Endothelial cell of umbilical vein (primary cell): ENCODE measurements around the gene NEK7. TPM values are rescaled to one million over a fixed set of nuclear protein-coding genes. Genes with fewer than 3 reads are reported as not detected.

Experiments used
- BruUV-seq: library from RNA; stranded (reverse); fragments of 400-500 nt; replicated peaks from 2 replicates; lab custom pipeline; 2021; lab: Mats Ljungman, UMichigan
- CTCF ChIA-PET: fragments of 300-600, 350-600 bp; sonication (Branson Sonifier 250); formaldehyde crosslinking; loops from one replicate; lab custom pipeline; 2021; ENCODE audit warnings: antibody characterized with exemption, inconsistent platforms; lab: Charles Lee
- POLR2A ChIA-PET: fragments of 300-600, 350-600 bp; sonication (Branson Sonifier 250); formaldehyde crosslinking; loops from one replicate; lab custom pipeline; 2021; ENCODE audit warnings: antibody characterized with exemption, inconsistent platforms; lab: Charles Lee
- DNase-seq: peaks from one replicate; pipeline ENCODE4 v3.0.0-alpha.2; 2011; ENCODE audit warnings: low read depth, low spot score
- FAIRE-seq: peaks from 2 replicates; lab custom pipeline; 2011; peaks lifted over from hg19 to GRCh38; lab: Jason Lieb, UNC
- H2AFZ ChIP-seq: 2 replicates; pipeline ENCODE4 v1.6.0; 2012; ENCODE audit warnings: low read depth, low read length, control low read depth, inconsistent platforms
- H3K27ac ChIP-seq: 2 replicates; pipeline ENCODE4 v1.5.1; 2011; ENCODE audit warnings: low read depth, mild to moderate bottlenecking, control low read depth, low read length, moderate library complexity; ENCODE audit not compliant: insufficient read depth
- H3K27me3 ChIP-seq, 2 experiments: 2 replicates each; pipeline versions ENCODE4 v1.6.0 to v1.6.1; 2011; ENCODE audit warnings: low read length in 2 of 2, mixed read lengths in 1 of 2; ENCODE audit not compliant: control insufficient read depth in 2 of 2, insufficient read depth in 2 of 2
- H3K36me3 ChIP-seq, 2 experiments: 2 replicates in 1 of 2; 3 replicates in 1 of 2; pipeline ENCODE4 v1.5.1; 2011; ENCODE audit warnings: low read length in 2 of 2, mild to moderate bottlenecking in 1 of 2, moderate library complexity in 1 of 2; ENCODE audit not compliant: control insufficient read depth in 2 of 2, insufficient read depth in 2 of 2; ENCODE audit errors: extremely low read depth in 1 of 2
- H3K4me1 ChIP-seq: 3 replicates; pipeline ENCODE4 v1.5.1; 2011; ENCODE audit warnings: mild to moderate bottlenecking, low read length; ENCODE audit not compliant: control insufficient read depth, insufficient read depth; ENCODE audit errors: extremely low read depth
- H3K4me2 ChIP-seq: 2 replicates; pipeline ENCODE4 v1.6.1; 2011; ENCODE audit warnings: low read length, control low read depth, mixed read lengths; ENCODE audit not compliant: insufficient read depth
- H3K4me3 ChIP-seq, 3 experiments: fragments of 200-600 bp in 1 of 3; sonication (generic), shearing (Covaris generic) in 1 of 3; replicated peaks in 1 of 3; 2 replicates each; pipeline ENCODE4 v1.5.1; 2011 to 2016; ENCODE audit warnings: control low read depth in 3 of 3, low read length in 3 of 3, mild to moderate bottlenecking in 2 of 3, inconsistent platforms in 1 of 3, low read depth in 1 of 3, moderate library complexity in 1 of 3; ENCODE audit not compliant: insufficient read depth in 1 of 3
- H3K79me2 ChIP-seq: 2 replicates; pipeline ENCODE4 v1.6.0; 2012; ENCODE audit warnings: low read length, inconsistent platforms; ENCODE audit not compliant: control insufficient read depth, insufficient read depth
- H3K9ac ChIP-seq: replicated peaks from 2 replicates; pipeline ENCODE3; 2011; ENCODE audit warnings: low read length, control low read depth; ENCODE audit not compliant: insufficient read depth; ENCODE audit errors: extremely low read depth
- H3K9me1 ChIP-seq: replicated peaks from 3 replicates; pipeline ENCODE4 v1.6.0; 2011; ENCODE audit warnings: mild to moderate bottlenecking, low read length; ENCODE audit not compliant: control insufficient read depth, insufficient read depth; ENCODE audit errors: extremely low read depth
- H3K9me3 ChIP-seq: replicated peaks from 2 replicates; pipeline ENCODE4 v1.5.1; 2012; ENCODE audit warnings: low read length, inconsistent platforms; ENCODE audit not compliant: control insufficient read depth, insufficient read depth
- H4K20me1 ChIP-seq: replicated peaks from 2 replicates; pipeline ENCODE3; 2011; ENCODE audit warnings: mild to moderate bottlenecking, low read length; ENCODE audit not compliant: control insufficient read depth, insufficient read depth; ENCODE audit errors: extremely low read depth
- GATA2 ChIP-seq: IDR thresholded peaks from 2 replicates; pipeline ENCODE4 v1.7.0; 2011; ENCODE audit warnings: low read depth, mild to moderate bottlenecking, moderate library complexity, mixed read lengths, low read length; ENCODE audit not compliant: insufficient read length, insufficient read depth
- JUN ChIP-seq: IDR thresholded peaks from 2 replicates; pipeline ENCODE4 v1.6.1; 2011; ENCODE audit warnings: borderline replicate concordance, low read depth; ENCODE audit not compliant: insufficient read length, insufficient read depth
- MYC ChIP-seq: IDR thresholded peaks from one replicate; pipeline ENCODE4 v1.6.1; 2011; ENCODE audit warnings: mild to moderate bottlenecking, low read depth, low read length
- POLR2AphosphoS5 ChIP-seq: IDR thresholded peaks from 2 replicates; pipeline ENCODE4 v1.6.1; 2012; ENCODE audit warnings: low read depth, mild to moderate bottlenecking, control low read depth, low read length, moderate library complexity; ENCODE audit not compliant: insufficient read depth
- dilution Hi-C: fragments of 300-500 bp; cut with MboI; formaldehyde crosslinking; loops from one replicate; pipeline ENCODE4 v1.15.0; 2019; ENCODE audit warnings: low sequenced_read_pairs; ENCODE audit not compliant: extremely low pct_ligation_motif_present
- intact Hi-C: fragments of 100-400 bp; cut with micrococcal nuclease; formaldehyde crosslinking; loops from one replicate; pipeline ENCODE4 v1.10.0; 2022
- polyA plus RNA-seq, 4 experiments: library from polyadenylated mRNA; depleted of rRNA in 3 of 4; stranded (reverse) in 3 of 4; unstranded in 1 of 4; fragments of >200 nt; gene quantifications; 2 replicates each; pipeline versions ENCODE4 v1.2.1 to v1.2.3, GENCODE V29; 2011 to 2012; ENCODE audit warnings: missing spikeins in 1 of 4
- total RNA-seq: library from RNA; stranded (reverse); gene quantifications from 2 replicates; pipeline ENCODE4 v1.2.3, GENCODE V29; 2021
- TF ChIP-seq, protein P1 (sequence below), 2 donors: IDR thresholded peaks; 1 replicate in 1 of 2; 2 replicates in 1 of 2; pipeline ENCODE4 v1.5.1; 2011; ENCODE audit warnings: low read length in 2 of 2, mild to moderate bottlenecking in 2 of 2, moderate library complexity in 2 of 2, control low read depth in 1 of 2, inconsistent platforms in 1 of 2, low read depth in 1 of 2; ENCODE audit not compliant: insufficient read depth in 1 of 2; ENCODE audit errors: extremely low read depth in 1 of 2
- TF ChIP-seq, protein P2 (sequence below): IDR thresholded peaks from 2 replicates; pipeline ENCODE4 v1.6.1; 2011; ENCODE audit not compliant: insufficient read depth, insufficient read length

Gene NEK7
- total and polyA plus RNA-seq, 2 donors (not counting 3 experiments of a cell fraction or from before 2014, with no cell fraction given): 22.6 to 45.7 TPM

DNA sequence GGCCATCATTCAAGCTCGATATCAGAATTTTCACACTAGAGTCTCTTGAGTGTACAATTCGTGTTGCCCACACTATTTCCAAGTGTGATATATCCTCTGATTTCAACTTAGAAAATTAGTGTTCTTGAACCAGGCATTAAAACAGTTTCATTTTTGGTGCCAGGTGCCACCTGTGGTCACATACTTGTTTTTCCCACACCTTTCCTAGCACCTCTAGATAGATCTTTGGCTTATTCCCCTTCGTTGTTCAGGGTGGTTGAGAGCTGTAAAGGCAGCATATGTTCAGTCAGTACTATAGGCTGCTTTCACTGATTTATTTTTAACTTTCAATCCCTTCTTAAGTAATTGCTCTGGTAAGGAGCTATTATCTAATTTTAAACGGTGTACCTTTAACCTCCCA, 131.1 kb downstream of the NEK7 start:
- intact Hi-C loops (loop anchor here (10.0 kb wide), 1 partner anchor 397 kb away; no protein-coding TSS in a partner anchor), dilution Hi-C loops (no loop called here)
- H3K9me3 ChIP-seq: no peaks in the 10 kb centered on the region
- no peak overlapping the region for H2AFZ ChIP-seq
- TF ChIP-seq POLR2AphosphoS5: no peak
- no peak for TF ChIP-seq JUN
- TF ChIP-seq, protein P1, sequence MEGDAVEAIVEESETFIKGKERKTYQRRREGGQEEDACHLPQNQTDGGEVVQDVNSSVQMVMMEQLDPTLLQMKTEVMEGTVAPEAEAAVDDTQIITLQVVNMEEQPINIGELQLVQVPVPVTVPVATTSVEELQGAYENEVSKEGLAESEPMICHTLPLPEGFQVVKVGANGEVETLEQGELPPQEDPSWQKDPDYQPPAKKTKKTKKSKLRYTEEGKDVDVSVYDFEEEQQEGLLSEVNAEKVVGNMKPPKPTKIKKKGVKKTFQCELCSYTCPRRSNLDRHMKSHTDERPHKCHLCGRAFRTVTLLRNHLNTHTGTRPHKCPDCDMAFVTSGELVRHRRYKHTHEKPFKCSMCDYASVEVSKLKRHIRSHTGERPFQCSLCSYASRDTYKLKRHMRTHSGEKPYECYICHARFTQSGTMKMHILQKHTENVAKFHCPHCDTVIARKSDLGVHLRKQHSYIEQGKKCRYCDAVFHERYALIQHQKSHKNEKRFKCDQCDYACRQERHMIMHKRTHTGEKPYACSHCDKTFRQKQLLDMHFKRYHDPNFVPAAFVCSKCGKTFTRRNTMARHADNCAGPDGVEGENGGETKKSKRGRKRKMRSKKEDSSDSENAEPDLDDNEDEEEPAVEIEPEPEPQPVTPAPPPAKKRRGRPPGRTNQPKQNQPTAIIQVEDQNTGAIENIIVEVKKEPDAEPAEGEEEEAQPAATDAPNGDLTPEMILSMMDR (IDR thresholded peaks at IDR 0.05; ENCODE audit: extremely low read depth in 1 of 2, insufficient read depth in 1 of 2, low read depth in 1 of 2, low read length in 2 of 2): no peak
- no peak for TF ChIP-seq GATA2
- TF ChIP-seq, protein P2, sequence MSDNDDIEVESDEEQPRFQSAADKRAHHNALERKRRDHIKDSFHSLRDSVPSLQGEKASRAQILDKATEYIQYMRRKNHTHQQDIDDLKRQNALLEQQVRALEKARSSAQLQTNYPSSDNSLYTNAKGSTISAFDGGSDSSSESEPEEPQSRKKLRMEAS: no peak
- no peak for TF ChIP-seq MYC
- FAIRE-seq (no peak), DNase-seq (no peak)
- no peaks in the 10 kb centered on the region for H3K79me2 ChIP-seq
- peaks cover 0 to 2% of the 10 kb centered on the region in 2 experiments for H3K36me3 ChIP-seq
- H3K9me1 ChIP-seq: no peaks in the 10 kb centered on the region
- no peaks in the 10 kb centered on the region for H4K20me1 ChIP-seq
- H3K9ac ChIP-seq: no peak overlapping the region
- H3K4me1 ChIP-seq: peaks cover 4% of the 10 kb centered on the region
- BruUV-seq: no TSS peak
- H3K27ac ChIP-seq: no peak overlapping the region
- CTCF ChIA-PET: interaction anchor here (1.2 to 1.4 kb wide), 4 partner anchors 11 to 132 kb away, joined by 3 to 5 read pairs (median 4); no protein-coding TSS in a partner anchor
- H3K4me2 ChIP-seq: no peak overlapping the region
- POLR2A ChIA-PET: no interaction called here
- H3K4me3 ChIP-seq: no peak overlapping the region
- no peaks in the 10 kb centered on the region for H3K27me3 ChIP-seq
